Stimulated activated CD4-positive, alpha-beta T cell treated with anti-CD3 and anti-CD28 coated beads, Interleukin-15, amount 100 ng/mL, for 48 hours (primary cell): ENCODE measurements around the gene RHEBL1.
A peak's percentile ranks its signal among the peaks of the same experiment; 100 is the strongest.

Experiments
- DNase-seq, 2 donors: peaks; one replicate each; pipeline ENCODE4 v3.0.0-alpha.2; 2020; ENCODE audit warnings: low read depth in 2 of 2

RHEBL1 gene

DNA sequence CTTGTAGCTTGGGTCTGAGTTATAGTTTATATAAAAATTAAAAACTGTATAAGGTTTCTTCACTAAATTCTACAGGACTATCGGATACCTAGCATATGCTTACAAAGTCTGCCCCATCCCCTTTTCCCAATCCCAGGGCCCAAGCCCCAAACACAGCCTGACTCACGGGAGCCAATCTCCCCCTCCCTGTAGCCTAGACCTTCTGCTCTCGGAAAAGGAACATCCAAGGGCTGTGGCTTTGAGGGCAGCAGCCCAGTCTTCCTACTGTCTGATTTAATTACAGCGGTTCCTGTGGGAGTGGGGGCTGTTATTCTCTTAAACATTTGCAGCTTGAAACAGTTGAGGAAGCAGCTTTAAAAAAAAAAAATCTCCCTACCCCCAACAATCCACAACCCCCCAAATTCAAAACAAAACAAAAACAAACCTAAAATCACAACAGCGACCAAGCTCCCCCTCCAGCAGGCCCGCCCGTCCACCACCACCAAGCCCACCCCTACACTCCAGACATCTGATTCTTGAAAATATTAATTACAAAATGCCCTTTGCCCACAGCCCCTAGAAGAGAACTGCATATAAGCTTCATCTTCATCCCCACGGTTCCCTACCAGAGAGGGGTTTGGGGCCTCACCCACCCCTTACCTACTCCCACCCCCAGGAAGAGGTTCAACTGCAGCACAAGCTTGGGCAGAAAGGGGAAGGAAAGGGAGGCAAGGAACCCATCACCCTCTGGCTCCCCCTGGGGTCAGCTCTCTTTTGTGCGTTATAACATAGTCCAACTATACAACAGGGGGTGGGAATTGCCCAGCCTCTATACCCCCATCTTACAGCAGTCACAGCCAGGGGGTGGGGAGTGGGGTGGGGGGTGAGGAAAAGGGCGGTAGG is 50.1 kb downstream of the RHEBL1 start:
- DNase-seq: peak in 1 of 2 donors; percentile 25

DNA sequence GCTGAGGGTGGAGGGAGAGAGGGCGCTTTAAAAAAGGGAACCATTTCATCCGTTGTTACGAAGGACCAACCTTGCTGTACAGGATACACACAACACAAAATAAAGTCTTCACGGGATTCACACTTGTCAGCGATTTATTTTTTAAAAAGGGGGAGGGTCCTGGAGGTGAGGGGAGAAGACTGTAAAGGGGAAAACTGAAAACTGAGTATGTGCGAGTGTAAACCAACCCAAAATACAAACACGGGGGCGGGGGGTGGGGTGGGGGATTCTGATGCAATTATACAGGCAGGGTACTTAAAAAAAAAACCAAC is 50.7 kb downstream of the RHEBL1 start:
- no peak for DNase-seq

DNA sequence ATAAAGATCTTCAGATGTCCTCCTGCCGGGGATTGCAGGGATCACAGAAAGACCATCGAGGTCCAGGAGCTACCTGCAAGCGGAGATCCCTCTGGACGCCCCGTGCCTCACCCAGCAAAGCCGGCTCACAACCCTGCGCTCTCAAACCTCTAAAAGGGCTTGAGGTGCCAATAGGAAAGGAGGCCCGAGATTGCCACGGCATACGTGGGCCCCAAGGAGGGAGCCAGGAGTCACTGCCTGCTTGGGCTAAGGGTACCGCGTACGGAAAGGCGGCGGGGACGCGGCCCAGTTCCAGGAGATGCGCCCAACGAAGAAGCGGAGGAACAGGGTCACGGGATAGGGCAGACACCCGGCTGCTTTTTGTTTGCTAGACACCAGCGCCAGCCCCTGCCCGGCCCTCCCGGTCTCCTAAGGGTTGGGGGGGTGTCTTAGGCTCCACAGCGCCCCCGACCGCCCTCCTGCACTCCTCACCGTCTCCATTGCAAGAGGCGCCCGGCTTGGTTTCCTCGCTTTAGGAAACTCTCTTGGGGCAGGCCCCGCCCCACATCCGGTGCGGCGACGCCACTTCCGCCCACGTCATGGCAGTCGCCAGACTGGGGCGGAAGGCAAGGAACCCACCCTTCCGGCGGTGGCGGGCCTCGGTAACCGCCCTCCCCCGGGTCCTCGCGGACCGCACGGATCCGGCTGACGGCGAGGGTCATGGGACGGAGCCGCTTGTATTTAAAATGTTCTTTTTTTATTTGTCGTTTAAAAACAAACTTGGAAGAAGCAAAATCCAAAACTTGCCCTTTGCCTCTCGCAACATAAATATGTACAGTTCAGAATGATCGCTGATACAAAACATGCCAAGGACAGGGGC is 51.3 kb downstream of the RHEBL1 start, which contains the start of gene PRKAG1:
Gene PRKAG1, minus strand, starts transcription at position 516 of the 859 bp plus-strand sequence. Its CDS starts 36 bp downstream, at position 480.
- DNase-seq: peak; percentile 91 to 92

- peak in 1 of 2 donors; percentile 51 for DNase-seq
Measured at GRCh38 chr12:49017891-49018260, 51.9 kb downstream of the RHEBL1 start.

DNA sequence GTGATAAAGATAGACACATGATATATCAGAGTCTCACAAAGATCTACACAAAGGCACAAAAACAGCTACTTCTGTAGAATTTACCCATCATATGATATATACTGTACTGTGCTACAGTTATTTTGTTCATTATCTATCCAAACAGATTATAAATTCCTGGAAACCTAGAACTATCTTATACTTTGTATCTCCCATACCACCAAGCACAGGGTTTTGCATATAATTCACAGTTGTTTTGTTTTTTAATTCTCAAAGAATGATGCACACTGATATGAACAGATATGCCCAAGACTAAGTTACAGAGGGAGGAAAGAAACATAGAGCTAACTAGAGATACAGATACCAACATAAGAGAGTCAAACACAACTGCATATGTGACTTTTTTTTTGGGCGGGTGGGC is 54.6 kb downstream of the RHEBL1 start:
- DNase-seq: no peak
